ENCODE results near the gene QSOX1. TPM values are rescaled to one million over a fixed set of nuclear protein-coding genes. Genes with fewer than 3 reads are reported as not detected.

QSOX1 gene
- total RNA-seq, 1 experiment from 2014 or later, result 135 TPM

GRCh38 chr1:180229483-180230415 is 75.1 kb downstream of the QSOX1 start, which contains the start of gene LHX4 (continued):
- no peak for TF ChIP-seq ATF3 (CRISPR knock-in tag; conservative IDR thresholded peaks at IDR 0.05)
- TF ChIP-seq GABPB1 (CRISPR knock-in tag; IDR thresholded peaks at IDR 0.05), result no peak
- no peak for TF ChIP-seq ERG (CRISPR knock-in tag; IDR thresholded peaks at IDR 0.05)
- TF ChIP-seq TP53 (CRISPR knock-in tag; IDR thresholded peaks at IDR 0.05), result no peak
- no peak for TF ChIP-seq IRF1 (CRISPR knock-in tag; IDR thresholded peaks at IDR 0.05)
- TF ChIP-seq HMGA2 (CRISPR knock-in tag; IDR thresholded peaks at IDR 0.05), result no peak
- TF ChIP-seq E2F5 (CRISPR knock-in tag; IDR thresholded peaks at IDR 0.05), result 0 out of 2 replicates have a peak, but pooled peaks have one; percentile 38
- TF ChIP-seq ZNF281 (CRISPR knock-in tag; IDR thresholded peaks at IDR 0.05), result no peak
- TF ChIP-seq ZNF423 (CRISPR knock-in tag; IDR thresholded peaks at IDR 0.05), result peak; percentile 65; the same call in 1 of the 2 replicates
- no peak for TF ChIP-seq ZSCAN18 (CRISPR knock-in tag; IDR thresholded peaks at IDR 0.05)
- no peak for TF ChIP-seq JUN (CRISPR knock-in tag; IDR thresholded peaks at IDR 0.05)
- TF ChIP-seq TCF7 (CRISPR knock-in tag; IDR thresholded peaks at IDR 0.05; ENCODE audit: low read depth), result no peak
- no peak for TF ChIP-seq ATF1 (CRISPR knock-in tag; IDR thresholded peaks at IDR 0.05)
- TF ChIP-seq GTF2I (CRISPR knock-in tag; conservative IDR thresholded peaks at IDR 0.05), result no peak
- no peak for TF ChIP-seq MAX (CRISPR knock-in tag; IDR thresholded peaks at IDR 0.05)
- no peak for TF ChIP-seq FOXP1 (CRISPR knock-in tag; IDR thresholded peaks at IDR 0.05; ENCODE audit: borderline replicate concordance)
- TF ChIP-seq JAZF1 (CRISPR knock-in tag; IDR thresholded peaks at IDR 0.05), result no peak
- no peak for TF ChIP-seq ZNF425 (CRISPR knock-in tag; conservative IDR thresholded peaks at IDR 0.05)
- TF ChIP-seq ZNF263 (CRISPR knock-in tag; IDR thresholded peaks at IDR 0.05; ENCODE audit: low read depth), result 0 out of 2 replicates have a peak, but pooled peaks have one; percentile 59
- no peak for TF ChIP-seq PREB (CRISPR knock-in tag; IDR thresholded peaks at IDR 0.05; ENCODE audit: borderline replicate concordance)
- TF ChIP-seq ARID4B (CRISPR knock-in tag; IDR thresholded peaks at IDR 0.05; ENCODE audit: borderline replicate concordance), result no peak

All from WTC11 (cell line).